ENCODE measurements around the gene CAB39.

CAB39 gene

DNA sequence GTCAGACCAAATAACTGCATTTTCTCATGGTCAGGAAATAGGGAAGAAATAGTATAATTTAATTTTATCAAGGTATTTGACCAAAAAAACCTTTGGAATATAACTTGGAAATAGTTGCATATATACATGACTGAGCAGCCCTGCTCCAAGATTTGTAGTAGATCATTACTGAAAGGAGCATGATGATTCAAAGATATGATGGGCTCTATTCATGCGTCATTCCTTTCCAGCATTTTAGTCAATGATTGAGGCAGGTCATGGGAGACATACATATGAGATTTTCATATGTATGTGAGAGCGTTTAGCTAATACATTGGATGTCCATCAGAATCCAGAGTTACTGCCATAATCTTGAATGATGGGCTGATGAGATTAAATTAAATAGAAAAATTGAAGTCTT, 74.5 kb downstream of the CAB39 start:
- DNase-seq, result no peak

DNA sequence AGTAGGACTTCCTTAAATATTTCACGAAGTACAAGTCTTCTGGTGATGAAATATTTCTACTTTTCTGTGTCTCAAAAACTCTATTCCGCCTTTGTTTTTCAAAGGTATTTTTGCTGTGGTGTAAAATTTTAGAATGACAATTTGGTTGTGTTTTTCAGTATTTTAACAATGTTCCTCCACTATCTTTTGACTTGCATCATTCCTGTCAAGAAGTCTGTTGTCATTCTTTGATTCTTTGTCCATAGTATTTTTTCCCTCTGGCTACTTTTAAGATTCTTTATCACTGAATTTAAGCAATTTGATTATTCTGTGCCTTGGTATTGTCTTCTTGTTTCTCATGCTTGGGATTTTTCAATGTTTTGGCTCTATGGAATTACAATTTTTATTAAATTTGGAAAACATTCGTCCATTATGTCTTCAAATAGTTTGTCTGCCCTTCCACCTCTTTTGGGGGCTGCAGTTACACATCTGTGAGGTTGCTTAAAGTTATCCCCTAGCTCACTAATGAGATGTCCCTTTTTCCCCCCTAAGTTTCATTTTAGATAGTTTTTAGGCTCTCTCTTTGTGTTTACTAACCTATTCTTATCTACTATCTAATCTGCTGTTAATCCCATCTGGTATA, 76.0 kb downstream of the CAB39 start:
- DNase-seq, result no peak

DNA sequence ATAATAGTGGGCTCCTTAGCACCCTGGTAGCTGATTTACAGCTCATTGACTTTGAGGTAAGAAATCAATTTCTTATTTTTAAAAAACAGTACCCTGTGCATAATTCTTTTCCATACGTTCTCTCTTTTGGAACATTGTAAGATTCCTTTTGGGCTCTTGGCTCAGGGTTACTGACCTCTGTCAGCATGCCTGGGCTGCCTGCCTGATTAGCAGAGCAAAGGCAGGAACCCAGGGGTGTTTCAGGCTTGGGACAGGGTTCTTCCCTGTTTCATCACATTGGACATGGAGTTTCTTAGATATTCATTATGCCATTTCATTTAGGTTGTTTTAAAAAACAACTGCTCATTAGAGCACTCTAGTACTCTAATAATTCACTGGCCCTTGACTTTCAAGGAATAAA, 78.3 kb downstream of the CAB39 start:
- no peak for DNase-seq

DNA sequence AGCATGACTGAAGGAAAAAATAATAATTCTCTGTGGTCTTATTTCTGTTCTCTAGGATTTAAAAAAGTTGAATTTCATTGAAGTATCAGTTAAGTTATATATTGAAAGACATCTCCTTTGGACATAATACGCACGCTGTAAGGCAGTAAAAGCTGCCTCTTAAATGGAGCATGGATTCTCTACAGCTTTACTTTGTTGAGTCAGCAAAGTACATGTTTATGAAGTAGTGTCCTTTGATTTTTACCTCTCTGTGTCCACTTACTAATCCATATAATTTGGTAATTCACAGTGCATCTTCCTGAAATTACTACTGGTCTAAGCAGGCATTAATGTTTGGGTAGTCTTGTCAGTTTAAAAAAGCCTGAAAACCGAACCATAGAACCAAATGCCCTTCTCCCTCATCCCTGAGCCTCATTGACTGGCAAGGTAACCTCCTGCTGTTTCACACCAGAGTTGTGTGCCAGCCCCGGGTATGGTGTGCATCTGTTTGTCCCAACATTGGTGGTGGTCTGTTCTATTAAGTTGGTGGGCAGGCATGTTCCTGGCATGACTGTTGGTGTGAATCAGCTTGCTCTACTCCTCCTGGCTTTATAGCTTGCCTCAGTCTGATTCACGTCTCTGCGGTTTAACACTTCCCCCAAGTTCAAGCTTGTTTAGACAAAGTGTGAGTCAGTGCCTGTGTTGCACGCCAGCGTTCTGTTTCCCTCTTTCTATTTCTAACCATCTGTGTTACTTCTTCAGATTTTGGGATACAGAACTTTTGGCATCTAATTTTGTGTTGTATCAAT, 81.1 kb downstream of the CAB39 start:
- DNase-seq, result peak; percentile 72

DNA sequence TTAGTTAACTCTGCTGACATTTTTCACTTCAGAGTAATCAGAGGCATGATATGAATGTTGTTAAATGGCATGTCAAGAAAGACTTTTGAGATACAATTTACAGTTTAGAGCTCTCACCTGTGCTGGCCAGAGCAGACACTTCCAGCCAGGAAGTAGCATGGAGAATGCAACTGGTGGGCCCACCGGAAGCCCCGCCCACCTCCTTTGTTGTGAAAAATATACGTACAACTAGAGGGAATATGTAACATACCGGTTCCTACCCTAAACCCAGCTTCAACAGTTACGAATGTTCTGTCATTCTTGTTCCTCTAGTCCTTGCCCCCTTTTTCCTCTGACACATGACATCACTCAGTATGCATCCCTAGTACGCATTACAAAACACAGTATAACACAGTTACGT, 81.9 kb downstream of the CAB39 start:
- no peak for DNase-seq

DNA sequence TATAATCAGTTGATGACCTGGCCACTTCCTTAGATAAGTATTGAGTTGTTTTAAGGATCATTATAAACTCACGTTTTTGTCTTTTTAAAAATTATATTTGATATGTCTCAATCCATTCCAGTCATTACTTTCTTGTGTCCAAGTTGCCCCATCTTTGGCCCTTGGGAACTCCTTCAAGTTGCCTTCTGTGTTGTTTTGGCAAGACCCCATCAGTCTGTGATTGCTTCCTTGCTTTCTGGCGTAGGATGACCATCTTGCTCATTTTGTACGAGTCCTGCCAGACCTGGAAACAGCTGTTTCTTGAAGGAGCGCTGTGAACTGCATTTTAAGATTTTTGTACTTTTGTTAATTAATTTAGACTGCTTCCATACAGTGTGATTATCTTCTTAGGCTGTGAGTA, 83.2 kb downstream of the CAB39 start:
- DNase-seq, result no peak

DNA sequence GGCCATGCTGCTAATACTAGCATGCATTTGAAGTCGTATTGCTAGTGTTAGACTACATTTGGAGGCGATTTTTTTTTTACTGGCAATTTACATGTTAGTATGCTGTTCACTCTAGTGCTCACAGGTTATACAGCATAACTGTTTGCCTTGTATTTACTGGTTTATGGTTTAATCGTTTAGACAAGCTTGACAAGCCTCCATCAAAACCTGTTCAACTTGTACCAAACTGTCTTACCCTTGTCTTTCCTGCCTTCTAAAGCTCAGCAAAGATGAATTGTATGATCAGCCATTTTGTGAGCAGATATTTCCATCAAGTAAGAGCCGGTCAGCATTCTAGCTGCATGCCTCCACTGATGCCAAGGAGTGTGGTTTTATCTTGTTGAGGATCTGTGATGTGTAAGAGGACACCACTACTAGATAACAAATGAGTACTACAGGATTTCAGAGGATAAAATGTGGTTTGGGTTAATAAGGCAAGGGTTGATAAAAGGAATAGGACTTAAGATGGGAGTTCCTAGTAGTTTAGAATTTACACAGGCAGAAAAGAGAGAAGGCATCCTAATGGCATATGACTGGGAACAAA, 83.7 kb downstream of the CAB39 start:
- no peak for DNase-seq

DNA sequence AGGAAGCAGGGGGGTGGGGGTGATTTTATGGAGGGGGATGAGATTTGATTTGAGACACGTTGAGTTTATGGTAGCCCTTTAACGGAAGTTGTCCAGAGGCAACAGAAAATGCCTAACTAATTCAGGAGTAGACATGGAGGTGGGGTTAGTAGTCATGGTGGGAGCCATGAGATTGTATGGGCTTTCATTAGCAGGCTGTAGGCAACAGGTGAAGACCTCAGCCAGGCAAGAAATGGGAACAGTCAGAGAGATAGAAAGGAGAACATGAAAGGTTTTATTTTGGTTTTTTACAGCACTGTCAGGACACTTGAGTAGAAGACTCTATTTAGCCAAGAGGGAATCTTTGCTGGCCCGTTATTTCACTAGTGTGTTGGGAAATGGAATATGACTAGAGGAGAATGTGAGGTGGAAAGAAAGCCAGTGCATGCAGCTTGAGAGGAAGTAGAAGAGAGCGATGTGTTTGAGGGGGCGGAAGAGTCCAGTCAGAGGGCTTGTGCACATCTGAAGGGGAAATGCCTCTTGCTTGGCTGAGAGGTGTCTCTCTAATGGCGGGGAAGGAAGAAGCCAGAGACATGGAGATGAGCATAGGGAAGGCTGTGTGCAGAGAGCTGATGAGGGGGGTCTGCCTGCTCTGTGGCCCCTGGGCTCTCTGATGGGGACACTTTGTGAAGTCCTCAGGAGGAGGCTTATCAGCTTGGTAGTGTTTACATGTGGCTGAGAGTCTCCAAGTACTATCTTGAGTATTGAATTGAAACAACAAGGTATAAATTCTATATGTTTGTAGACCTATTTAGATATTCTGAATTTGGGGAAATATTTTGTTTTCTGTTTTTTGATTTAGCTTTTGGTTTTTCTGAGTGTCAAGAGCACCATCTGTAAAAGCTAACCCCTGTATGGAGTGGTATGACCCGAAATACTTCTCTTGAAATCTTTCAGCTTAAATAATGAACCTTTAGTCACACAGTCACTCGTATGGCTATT, 85.2 kb downstream of the CAB39 start:
- no peak for DNase-seq

DNA sequence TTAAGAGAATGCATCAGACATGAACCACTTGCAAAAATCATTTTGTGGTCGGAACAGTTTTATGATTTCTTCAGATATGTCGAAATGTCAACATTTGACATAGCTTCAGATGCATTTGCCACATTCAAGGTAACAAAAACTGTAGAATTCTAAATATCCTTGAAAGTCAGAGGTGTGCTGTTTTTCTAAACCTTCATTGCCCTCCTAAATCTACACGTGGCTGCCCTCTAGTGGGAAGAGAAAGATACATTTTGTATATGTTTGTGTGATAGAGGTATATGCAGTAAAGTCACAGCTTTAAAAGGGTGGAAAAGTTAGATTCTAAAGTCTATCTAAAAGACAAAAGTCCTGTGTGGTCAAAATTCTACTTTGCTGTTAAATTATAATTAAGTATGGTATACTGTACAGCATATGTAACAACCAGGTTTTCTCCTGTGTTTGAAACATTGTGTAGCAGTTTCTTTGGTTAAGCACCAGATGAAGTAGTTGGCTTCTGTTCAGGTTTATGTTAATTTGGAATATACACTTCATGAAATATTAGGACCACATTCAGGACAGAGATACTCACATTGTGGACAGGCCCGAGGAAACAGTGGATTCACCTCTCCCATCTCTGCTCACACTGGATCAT, 86.2 kb downstream of the CAB39 start:
- DNase-seq, result no peak

DNA sequence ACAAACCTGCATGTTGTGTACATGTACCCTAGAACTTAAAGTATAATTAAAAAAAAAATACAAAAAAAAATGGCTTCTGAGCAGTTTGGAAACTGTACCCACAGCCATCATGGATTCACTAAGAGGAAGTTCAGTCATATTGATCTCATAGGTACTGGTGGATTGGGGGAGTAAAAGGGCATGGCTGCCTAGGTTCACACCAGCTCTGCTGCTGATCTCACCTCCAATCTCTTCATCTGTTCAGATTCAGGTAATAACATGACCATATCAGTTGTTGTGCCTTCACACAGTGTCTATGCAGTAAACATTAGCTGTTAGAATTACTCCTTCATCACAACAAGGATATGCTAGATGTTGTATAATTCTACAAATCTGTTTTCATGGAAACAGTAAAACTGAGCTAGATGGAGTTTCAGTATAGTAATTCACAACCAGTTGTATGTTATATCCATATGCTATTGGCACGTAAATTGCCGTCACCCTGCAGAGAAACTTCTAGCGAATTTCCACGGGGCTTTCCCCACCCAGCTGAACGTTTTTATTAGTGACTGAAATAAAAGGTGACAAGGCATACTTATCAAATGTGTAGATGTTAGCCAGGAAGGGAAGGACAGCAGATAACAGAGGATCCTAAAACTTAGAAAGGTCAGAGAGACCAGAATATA, 92.8 kb downstream of the CAB39 start:
- DNase-seq, result no peak

DNA sequence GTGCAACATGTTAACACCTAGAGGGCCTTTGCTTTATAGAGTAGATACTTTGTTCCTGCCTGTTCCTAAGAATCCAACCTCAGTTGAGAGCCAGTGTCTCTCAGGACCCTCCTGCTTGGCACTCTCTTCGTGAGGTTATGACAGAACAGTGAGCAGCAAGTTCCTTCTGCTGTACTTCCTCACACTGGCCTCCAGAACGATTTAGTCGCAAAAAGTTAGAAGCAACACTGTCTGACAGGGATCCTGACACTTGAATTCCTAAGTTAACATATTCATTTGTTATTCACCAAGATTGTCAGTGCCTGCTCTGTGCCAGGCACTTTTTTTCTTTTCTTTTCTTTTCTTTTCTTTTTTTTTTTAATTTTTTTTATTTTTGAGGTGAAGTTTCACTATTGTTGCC, 95.1 kb downstream of the CAB39 start:
- no peak for DNase-seq

DNA sequence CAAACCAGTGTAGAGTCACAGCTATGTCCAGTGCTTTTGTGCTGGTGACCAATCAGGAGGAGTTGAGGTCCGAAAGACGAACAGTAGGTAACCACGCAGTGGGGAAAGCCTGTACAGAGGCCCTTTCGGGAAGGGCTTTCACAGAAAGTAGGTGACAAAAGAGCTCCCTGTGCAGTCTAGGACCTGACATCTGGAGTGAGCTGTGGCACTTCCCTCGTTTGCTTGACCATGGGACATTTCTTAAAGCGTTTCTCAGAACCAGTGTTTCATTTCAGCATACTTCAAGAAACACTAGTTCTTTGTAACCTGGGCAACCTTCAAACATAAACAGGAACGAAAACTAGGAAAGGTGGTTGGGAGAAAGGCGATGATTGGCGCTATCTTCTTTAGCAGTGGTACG, 96.4 kb downstream of the CAB39 start:
- no peak for DNase-seq

DNA sequence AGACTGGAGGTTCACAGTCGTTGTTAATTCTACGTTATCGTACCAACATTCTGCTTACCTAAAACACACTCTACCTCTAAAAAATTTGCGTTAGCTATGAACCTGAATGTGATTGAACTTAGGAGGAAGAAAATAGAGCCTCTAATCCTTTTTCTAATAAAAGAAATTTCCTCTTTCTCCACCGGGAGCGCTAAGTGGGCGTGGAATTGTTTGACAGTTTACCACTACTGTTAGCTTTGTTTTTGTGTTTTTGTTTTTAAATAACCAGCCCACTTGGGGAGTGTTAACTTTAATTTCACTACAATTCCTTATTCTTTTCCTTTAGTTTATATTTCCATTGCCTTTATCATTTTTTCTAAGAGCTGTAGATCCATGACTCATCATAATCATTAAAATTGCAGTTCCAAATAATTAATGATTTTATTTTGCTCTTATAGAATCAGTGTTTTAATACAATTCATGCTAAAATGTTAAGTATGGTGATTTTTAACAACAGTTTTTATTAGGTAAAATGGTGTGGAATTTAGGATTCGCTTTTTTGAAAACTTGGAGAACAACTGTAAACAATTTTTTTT, 97.1 kb downstream of the CAB39 start:
- no peak for DNase-seq

DNA sequence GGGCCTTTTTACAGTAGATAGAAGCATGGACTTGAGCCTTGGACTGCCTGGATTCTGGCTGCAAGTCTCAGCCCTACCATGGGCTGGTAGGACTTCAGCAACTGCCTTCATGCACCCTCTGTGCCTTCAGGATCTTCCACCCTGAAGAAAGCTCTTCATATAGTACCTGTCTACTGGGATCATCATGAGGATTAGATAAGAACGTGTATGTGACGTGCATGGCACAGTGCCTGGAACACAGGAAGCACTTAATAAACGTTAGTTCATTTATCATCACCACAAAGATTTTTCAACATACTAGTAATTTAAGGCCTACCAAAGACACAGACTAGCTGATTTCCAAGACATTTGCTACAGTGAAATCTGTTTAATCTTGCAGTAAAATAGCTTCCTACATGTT, 98.9 kb downstream of the CAB39 start:
- DNase-seq, result no peak

DNA sequence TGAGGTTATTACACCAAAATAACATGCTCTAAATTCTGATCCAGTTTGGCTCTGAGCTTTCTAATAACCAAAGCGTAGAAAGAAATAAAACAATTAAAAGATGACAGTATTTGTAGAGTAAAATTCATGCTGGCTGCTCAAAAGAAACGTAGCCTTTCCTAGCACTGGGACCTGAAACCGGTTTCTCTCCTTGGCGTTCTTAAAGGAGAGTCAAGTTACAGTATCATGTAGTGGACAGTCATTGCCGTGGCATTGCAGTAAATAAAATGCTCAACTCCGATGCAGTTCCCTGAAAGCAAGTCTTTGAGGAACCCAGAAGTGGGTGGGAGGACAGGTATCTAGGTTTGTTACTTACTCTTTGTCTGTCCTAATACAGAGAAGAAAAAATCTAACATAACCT, 99.4 kb downstream of the CAB39 start:
- no peak for DNase-seq

DNA sequence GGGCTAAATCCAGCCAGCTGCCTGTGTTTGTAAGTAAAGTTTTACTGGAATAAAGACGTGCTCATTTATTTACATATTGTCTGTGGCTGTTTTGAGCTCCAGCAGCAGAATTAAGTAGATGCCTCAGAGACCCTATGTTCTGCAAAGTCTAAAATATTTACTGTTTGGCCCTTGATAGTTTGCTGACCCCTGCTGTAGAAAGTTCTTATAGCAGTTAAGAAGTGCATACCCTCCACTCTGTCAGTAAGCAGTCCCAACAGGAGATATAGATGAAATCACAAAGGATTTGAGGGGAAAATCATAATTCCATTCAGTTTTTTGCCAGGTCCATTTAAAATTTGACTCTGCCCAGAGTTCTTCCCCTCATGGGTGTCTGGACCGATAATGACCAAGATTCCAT, 102.0 kb downstream of the CAB39 start:
- no peak for DNase-seq

DNA sequence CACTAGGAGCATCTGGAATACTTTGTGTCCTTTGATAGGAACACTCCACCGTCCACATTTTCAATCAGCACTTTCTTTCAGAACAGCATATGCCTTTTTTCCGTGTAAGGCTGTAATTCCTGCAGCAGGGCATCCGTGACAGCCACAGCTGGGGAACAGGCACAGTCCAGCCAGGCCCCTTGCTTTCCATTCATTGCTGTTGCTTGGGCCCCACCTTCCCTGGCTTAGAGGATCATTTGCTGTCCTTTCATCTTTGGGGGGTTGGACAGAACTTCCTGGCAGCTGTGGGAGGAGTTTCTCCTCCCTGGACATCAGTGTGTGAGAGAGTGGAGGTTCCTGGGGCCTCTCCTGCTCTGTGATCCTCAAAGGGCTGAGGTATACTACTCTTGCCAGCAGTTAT, 102.4 kb downstream of the CAB39 start:
- no peak for DNase-seq

DNA sequence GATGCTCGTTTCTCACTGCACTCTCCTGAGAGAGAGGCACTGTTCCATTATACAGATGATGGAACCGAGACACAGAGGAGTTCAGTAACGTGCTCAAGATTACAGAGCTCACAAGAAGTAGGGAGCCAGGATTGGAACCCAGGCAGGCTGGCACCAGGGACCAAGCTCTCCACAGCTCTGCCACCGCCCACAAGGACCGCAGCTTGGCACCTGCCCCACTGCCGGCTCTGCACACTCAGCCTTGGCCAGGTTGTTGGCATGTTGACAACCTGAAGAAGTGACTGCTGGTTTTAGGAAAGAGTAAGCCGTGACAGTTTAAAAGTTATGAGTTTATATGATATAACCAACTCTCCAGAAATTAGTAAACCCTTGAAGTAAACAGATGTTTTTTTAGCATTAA, 104.1 kb downstream of the CAB39 start:
- no peak for DNase-seq

DNA sequence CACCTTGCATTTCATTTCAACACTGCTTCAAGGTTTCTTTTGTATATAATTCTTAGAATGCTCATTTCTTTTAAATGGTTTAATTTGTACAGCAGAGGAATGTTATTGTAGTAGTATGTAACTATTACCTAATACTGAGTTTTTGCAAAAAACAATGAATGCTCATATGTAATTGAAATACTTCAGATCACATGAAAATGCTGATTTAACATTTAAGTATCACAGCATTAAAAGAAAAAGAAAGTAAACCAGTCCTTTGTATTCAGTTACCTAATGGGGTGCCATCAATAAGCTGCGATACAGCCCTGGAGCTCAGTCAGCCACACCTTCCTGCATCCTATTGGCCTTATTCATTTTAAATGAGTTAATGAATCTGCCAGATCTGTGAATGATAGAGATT, 106.8 kb downstream of the CAB39 start:
- no peak for DNase-seq

DNA sequence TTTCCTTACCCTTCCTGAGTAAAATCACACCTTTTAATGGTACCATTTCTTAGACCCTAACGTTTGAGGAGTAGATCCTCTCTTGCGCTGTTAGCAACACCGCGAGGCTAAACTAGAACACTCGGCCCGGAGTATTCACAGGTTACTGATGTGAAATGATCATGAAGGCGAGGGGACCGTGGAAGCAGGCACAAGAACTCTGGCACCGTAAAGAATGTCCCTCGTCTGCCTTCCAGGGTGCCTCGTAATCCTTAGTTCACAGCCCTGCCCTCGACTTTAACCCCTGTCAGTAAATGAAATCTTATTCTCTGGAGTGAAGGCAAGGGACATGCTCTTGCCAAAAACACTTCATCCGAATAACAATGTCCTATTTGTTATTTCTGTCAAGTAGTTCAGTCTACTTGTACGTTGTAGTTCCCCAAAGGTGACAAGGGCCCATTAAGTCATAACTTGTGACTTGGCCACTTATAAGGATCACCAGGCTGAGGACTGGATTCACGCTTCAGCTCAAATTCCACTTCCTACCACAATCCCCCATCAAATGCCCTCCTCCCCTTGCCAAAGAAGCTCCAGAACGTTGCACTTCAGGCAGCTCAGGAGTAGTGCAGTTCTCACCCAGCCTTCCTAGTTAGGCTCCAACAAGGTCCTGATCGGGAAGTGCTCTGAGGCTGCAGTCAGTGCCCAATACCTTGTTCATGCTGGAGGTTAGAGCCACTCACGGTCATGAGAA, 108.8 kb downstream of the CAB39 start:
- no peak for DNase-seq

DNA sequence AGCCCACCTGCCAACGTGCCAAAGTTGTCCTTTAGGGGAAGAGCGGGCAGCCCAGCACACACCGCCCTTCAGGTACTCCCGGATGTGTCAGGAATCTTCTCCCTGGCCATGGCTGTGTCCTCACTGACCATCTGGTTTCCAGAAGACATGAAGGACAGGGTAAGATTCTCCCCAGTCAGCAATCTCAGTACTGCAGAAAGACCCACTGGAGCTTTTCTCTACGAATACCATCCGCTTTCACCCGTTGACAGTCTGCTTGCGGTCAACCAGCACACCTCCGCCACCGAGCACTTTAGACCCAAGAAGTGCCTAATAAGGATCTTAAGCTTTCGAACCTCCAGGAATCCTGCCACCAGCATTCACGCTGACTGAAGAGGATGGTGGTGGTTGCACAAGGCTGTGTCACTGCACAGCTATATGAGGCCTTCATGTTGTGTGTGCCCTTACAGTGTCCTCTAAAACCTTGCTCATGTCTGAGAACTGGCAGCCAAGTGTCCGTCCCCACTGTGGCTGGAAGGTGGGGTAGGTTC, 109.4 kb downstream of the CAB39 start:
- no peak for DNase-seq

Measured in NK-92 treated with Interleukin-12 subunit alpha and Interleukin-12 subunit beta, amount 100 ng/mL, for 24 hours (cell line).